Lung (tissue), 12 donors: ENCODE measurements around the gene GDF7. TPM values are rescaled to one million over a fixed set of nuclear protein-coding genes. Genes with fewer than 3 reads are reported as not detected.

Source experiments
- ATAC-seq: fragments of 200-7000 bp; cut with Tn5 transposase; one replicate; pipeline ENCODE4 v1.9.1; 2020; ENCODE audit warnings: moderate number of reproducible peaks; ENCODE audit not compliant: insufficient read depth, low FRiP score
- DNase-seq, 3 donors: peaks; one replicate each; pipeline ENCODE4 v3.0.0-alpha.2; 2013 to 2017
- H3K27ac ChIP-seq, 2 donors: one replicate each; pipeline ENCODE4 v1.5.1; 2013; ENCODE audit warnings: mild to moderate bottlenecking in 2 of 2, moderate library complexity in 2 of 2, control low read depth in 1 of 2, inconsistent platforms in 1 of 2, low read depth in 1 of 2, low read length in 1 of 2
- H3K27me3 ChIP-seq, 3 donors: one replicate each; pipeline ENCODE4 v1.5.1; 2013; ENCODE audit warnings: low read length in 2 of 3; ENCODE audit not compliant: control insufficient read depth in 3 of 3, insufficient read depth in 3 of 3
- H3K36me3 ChIP-seq, 4 donors: one replicate each; pipeline ENCODE4 v1.5.1; 2013; ENCODE audit warnings: low read length in 4 of 4, mild to moderate bottlenecking in 1 of 4, moderate library complexity in 1 of 4; ENCODE audit not compliant: control insufficient read depth in 4 of 4, insufficient read depth in 4 of 4
- H3K4me1 ChIP-seq, 5 donors: one replicate each; pipeline ENCODE4 v1.5.1; 2013; ENCODE audit warnings: low read length in 5 of 5, mild to moderate bottlenecking in 2 of 5, moderate library complexity in 1 of 5; ENCODE audit not compliant: control insufficient read depth in 5 of 5, insufficient read depth in 5 of 5
- H3K4me3 ChIP-seq: one replicate; pipeline ENCODE4 v1.5.1; 2013; ENCODE audit warnings: mild to moderate bottlenecking, control low read depth, moderate library complexity
- H3K9ac ChIP-seq, 2 donors: one replicate each; pipeline ENCODE4 v1.5.1; 2013; ENCODE audit warnings: low read length in 2 of 2, control low read depth in 1 of 2; ENCODE audit not compliant: insufficient read depth in 1 of 2
- H3K9me3 ChIP-seq, 4 donors: one replicate each; pipeline ENCODE4 v1.5.1; 2013; ENCODE audit warnings: low read length in 3 of 4, mild to moderate bottlenecking in 1 of 4, moderate library complexity in 1 of 4; ENCODE audit not compliant: control insufficient read depth in 4 of 4, insufficient read depth in 3 of 4
- CTCF ChIP-seq: IDR thresholded peaks from 2 replicates; pipeline ENCODE4 v1.5.1; 2012; ENCODE audit warnings: mild to moderate bottlenecking; ENCODE audit errors: control extremely low read depth, extremely low read depth
- WGBS, 2 donors: extraction: QIAGEN DNeasy Blood & Tissue Kit; methylation state at CpG; one replicate each; pipeline ENCODE4 v1.1.7; 2013; 5-methylcytosine and 5-hydroxymethylcytosine counted together
- polyA plus RNA-seq, 2 donors: library from polyadenylated mRNA; stranded (reverse); fragments of 200-250 nt; gene quantifications; one replicate each; pipeline ENCODE4 v1.2.1, GENCODE V29; 2013
- total RNA-seq, 2 donors: library from RNA; depleted of rRNA in 1 of 2; stranded (reverse); fragments of >200 nt in 1 of 2; gene quantifications; one replicate each; pipeline ENCODE4 v1.2.1, GENCODE V29; 2014 to 2021
- donor health status: control.
- donor health status: control.
- donor health status: Bipolar disorder and iron deficiency.
- donor health status: healthy.
- donor health status: DM: yes; HTN: yes; CAD: no.

GDF7 gene
- total and polyA plus RNA-seq, 4 donors, result 0.10 to 0.54 (median 0.31) TPM

DNA sequence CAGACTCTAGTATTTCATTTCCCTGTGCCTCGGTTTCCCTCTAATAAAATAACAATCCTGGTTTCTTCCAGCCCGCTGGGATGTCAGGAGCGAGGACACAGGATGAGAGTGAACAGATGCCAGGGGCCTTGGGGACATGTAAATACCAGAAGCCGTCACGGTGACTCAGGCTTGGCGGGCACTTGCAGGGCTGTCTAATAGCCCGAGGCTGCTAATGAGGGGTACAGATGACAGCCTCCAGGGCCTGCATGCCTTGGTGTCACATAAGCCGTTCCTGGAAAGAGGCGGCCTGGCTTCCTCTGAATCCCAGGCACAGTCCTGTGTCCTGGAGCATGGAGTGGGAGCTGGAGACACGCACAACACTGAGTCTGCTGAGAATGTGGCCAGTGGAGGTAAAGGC is 44.2 kb upstream of the GDF7 start:
- no peaks in the 10 kb centered on the region for H3K9me3 ChIP-seq
- no peak overlapping the region for H3K9ac ChIP-seq
- DNase-seq (no peak), ATAC-seq (no peak)
- H3K4me1 ChIP-seq, result peaks cover 7 to 30% (median 11%) of the 10 kb centered on the region in 5 donors
- peaks cover 0 to 49% (median 12%) of the 10 kb centered on the region in 4 donors for H3K36me3 ChIP-seq
- H3K27me3 ChIP-seq, result no peaks in the 10 kb centered on the region
- no peak for TF ChIP-seq CTCF
- WGBS, 2 donors, result 88 to 89% methylated on average over 10 of the region's 10 CpGs
- peak overlapping the region in 1 of 2 donors; percentile 64 for H3K27ac ChIP-seq
- no peak overlapping the region for H3K4me3 ChIP-seq

- Histone ChIP-seq H3K4me3 (no peak overlapping the region), H3K4me1 (peaks cover 3 to 26% (median 7%) of the 10 kb centered on the region in 5 donors), H3K27ac (peak overlapping the region in 1 of 2 donors; percentile 64), H3K27me3 (no peaks in the 10 kb centered on the region), H3K9ac (no peak overlapping the region), H3K9me3 (no peaks in the 10 kb centered on the region), H3K36me3 (peaks cover 0 to 49% (median 12%) of the 10 kb centered on the region in 4 donors)
- no peak for DNase-seq
- 87 to 93% methylated on average over 10 of the region's 10 CpGs for WGBS, 2 donors
- no peak for ATAC-seq
- TF ChIP-seq CTCF, result no peak
These were observed 43.7 kb upstream of the GDF7 start for GRCh38 chr2:20623241-20623640.

DNA sequence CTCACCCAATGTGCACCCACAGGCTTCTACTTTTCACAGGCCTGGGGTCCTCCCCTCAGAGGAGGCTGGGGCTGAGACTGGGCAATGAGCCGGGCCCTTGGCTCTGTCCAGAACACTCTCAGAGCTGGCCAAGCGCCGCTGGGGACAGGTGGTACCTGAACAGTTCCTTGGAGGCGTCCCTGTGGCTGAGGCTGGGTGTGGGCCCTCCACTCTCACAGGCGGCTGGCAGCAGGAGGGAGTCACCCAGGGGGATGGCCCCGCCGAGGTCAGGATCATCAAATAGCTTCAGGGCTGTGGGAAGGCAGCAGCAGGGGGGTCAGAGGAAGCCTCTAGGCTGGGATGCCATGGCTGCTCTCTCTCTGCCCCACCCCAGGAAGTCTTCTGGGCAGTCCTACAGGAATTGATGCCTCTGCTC is 43.2 kb upstream of the GDF7 start:
- H3K36me3 ChIP-seq, result peaks cover 0 to 49% (median 12%) of the 10 kb centered on the region in 4 donors
- no peak overlapping the region for H3K9ac ChIP-seq
- 91 to 92% methylated on average over 7 of the region's 7 CpGs for WGBS, 2 donors
- no peak for TF ChIP-seq CTCF
- H3K9me3 ChIP-seq, result no peaks in the 10 kb centered on the region
- ATAC-seq (no peak), DNase-seq (no peak)
- no peak overlapping the region for H3K27ac ChIP-seq
- H3K4me3 ChIP-seq, result no peak overlapping the region
- H3K27me3 ChIP-seq, result no peaks in the 10 kb centered on the region
- peaks cover 0 to 20% (median 2%) of the 10 kb centered on the region in 5 donors for H3K4me1 ChIP-seq

GRCh38 chr2:20624156-20624883 is 42.6 kb upstream of the GDF7 start:
- H3K27ac ChIP-seq, result peak overlapping the region in 1 of 2 donors; percentile 78

More at GRCh38 chr2:20624156-20624883, 42.6 kb upstream of the GDF7 start:
- TF ChIP-seq CTCF, result no peak
- DNase-seq (no peak), ATAC-seq (no peak)
- Histone ChIP-seq H3K36me3 (peaks cover 0 to 51% (median 12%) of the 10 kb centered on the region in 4 donors), H3K9ac (no peak overlapping the region), H3K27me3 (no peaks in the 10 kb centered on the region), H3K9me3 (no peaks in the 10 kb centered on the region), H3K4me1 (peaks cover 0 to 15% (median under 1%) of the 10 kb centered on the region in 5 donors), H3K4me3 (no peak overlapping the region)
- WGBS, 2 donors, result 92 to 93% methylated on average over 20 of the region's 20 CpGs
